Glomerular visceral epithelial cell (primary cell): ENCODE data around the gene PNPLA2.

Experiments
- DNase-seq: peaks from one replicate; pipeline ENCODE4 v3.0.0-alpha.2; 2016; ENCODE audit errors: extremely low spot score

Gene PNPLA2

DNA sequence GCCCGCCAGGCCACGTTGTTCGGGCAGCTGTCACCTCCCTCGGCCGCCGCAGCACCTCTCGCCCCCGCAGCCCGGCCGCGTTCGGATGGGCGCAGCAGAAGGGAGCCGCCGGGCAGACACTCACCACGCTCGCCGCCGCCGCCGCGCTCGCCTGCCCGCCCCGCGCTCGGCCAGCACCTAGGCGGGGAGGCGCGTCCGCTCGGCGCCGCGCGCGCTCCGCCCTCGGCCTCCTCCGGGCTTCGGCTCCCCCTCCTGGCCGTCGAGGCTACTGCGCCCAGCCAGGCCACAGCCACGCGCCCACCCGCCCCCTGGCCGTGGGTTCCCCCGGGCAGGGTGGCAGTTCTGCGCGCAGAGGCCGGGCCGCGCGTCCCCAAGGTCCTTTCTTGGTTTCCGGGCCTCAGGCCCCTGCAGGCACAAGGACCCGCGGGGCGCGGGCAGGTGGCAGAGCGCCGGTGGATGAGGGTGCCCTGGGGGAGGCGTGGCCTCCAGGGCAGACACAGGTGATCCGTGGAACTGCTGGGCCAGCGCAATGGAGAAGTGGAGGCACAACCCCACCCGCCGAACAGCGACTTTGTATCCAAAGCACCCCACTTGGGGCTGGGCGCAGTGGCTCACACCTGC, 20.5 kb upstream of the PNPLA2 start, which contains the start of gene SLC25A22:
Gene SLC25A22, minus strand, starts transcription at position 189 of the 621 bp plus-strand sequence. CDS start 3,275 bp downstream, outside the sequence.
- peak; percentile 81 for DNase-seq

DNA sequence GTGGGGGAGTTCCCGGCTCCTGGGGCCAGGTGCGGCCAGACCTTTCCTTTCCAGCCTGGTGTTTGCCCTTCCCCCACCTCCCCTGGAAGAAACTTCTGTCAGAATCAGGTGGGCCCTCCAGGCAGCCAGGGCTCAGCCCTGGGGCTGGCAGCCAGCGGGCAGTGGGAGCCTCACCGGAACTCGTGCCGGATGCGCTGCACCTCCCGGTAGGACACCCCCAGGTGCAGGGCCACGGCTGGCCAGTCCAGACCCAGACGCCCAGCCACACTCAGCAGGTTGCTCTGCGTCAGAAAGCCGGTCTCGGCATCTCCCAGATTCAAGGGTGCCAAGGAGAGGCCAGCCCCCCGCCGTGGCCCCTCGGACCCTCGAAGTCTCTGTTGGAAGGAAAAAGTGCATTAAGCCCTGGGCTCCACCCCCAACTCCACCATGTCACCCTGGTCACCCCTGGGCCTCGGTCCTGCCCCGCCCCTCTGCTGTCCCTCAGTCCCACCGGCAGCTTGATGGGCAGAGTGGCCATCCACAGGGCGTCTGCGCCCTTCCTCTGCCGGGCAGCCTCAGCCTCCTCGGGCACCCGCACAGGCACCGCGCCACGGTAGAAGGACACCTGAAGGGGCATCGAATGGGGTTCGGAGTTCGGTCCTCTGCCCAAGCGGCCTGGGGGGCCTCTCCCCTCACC, 18.9 kb upstream of the PNPLA2 start:
- DNase-seq = no peak

DNA sequence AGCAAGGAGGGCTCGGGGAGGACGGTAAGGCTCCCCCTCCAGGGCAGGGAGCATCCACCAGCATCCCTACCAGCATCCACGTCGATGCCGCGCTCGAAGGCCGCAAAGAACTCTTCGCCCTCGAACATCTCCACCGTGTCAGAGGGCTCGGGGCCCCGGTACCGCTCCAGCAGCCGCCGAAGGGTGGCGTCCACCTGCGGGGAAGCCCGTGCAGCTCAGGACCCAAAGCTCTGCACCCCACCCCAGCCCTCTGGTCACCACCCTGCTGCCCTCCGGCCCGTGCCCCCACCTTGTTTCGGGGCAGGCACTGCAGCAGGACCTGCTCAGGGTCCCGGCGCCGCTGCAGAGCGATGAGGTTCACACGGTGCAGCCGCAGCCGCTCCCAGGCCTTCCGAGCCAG, 18.2 kb upstream of the PNPLA2 start:
- DNase-seq = no peak

DNA sequence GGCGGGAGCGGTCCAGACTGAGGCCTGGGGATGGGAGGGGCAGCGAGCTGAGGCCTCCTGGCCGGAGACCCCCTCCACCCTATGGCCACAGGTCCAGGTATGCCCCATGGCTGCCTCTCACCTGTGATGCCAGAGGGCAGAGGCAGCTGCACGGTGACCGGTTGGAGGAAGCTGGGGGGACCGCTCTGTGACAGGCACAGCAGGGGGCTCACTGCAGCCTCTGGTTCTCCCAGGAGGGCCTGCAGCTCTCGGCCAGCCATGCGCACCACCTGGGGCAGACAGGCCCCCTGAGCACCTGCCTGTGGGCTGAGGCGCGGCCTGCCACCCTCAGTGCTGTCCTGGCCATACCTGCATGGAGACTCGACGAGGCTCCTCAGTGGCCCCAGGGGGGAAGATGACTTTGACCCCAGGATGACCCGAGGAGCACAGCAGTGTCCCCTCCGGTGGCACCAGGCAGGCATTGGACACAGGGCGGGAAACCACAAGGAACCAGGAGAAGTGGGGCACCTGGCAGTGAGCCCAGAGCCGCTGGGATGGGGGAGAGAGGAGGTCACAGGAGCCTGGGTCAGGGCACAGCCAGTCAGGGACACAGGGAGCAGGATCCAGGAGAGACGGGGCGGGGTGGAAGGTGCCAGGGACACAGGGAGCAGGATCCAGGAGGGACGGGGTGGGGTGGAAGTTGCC, 17.5 kb upstream of the PNPLA2 start:
- DNase-seq = no peak

DNA sequence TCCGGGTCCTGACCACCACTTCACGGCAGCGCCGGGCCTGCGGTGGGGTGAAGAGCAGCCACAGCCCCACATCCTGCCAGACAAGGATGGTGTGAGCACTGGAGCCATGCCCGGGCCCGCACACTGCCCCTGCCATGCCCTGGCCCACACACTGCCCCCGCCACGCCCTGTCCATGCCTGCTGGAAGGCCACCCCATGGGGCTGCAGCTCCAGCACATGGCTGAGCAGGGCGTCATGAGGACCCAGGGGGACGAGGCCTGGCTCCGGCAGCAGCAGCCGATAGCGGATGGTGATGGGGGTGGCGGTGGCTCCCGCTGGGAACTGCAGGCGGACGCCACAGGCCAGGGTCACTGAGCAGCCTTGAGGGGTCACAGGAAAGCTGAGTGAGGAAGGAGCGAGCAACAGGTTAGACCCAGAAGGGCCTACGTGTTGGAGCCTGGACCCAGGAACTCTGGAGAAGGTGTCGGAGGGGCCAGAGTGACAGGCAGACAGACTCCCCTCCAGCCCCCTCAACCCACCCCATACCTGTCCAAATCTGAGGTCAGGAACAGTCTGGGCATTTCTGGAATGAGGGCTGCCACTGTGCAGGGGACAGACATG, 16.6 kb upstream of the PNPLA2 start:
- no peak for DNase-seq

DNA sequence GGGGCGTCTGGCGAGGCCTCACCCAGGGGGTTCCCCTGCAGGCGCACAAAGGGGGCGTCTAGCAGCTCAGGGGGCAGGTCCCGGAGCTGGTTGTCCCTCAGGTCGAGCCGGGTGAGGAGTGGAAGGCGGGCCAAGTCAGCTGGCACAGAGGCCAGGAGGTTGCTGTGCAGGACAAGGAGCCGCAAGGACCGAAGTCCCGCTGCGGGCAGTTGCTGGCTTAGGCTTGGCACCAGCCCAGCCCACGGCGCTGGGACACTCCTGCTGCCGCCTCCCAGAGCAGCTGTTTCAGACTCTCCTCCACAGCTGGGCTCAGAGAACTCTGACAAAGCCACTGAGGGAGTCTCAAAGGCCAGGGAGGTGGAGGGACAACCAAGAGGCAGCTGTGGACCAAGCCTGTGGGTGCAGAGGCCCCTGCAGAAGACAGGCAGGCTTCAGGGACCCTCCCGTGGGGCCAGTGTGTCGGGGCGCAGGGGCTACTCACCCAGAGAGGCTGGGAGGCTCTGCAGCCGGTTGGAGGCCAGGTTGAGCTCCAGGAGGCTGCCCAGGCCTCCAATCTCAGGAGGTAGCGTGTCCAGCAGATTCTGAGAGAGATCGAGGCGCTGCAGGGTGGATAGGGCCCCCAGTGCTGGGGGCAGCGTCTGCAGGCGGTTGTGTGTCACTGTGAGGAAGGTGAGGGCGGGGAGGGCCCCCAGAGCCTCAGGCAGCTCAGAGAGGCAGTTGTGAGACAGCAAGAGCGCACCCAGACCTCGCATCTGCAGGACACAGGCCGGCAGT, 15.8 kb upstream of the PNPLA2 start:
- no peak for DNase-seq

DNA sequence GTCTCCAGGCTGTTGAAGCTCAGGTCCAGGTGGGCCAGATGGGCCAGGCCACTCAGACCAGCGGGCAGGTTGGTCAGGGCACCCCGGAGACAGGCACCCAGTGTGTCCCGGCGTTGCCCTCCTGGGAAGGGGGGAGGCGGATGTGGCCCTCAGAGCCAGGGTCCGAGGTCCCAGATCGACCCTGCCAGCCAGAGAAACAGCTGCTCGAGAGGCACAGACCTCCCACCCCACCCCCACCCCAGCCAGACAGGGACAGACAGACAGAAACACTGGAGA, 15.3 kb upstream of the PNPLA2 start:
- no peak for DNase-seq

DNA sequence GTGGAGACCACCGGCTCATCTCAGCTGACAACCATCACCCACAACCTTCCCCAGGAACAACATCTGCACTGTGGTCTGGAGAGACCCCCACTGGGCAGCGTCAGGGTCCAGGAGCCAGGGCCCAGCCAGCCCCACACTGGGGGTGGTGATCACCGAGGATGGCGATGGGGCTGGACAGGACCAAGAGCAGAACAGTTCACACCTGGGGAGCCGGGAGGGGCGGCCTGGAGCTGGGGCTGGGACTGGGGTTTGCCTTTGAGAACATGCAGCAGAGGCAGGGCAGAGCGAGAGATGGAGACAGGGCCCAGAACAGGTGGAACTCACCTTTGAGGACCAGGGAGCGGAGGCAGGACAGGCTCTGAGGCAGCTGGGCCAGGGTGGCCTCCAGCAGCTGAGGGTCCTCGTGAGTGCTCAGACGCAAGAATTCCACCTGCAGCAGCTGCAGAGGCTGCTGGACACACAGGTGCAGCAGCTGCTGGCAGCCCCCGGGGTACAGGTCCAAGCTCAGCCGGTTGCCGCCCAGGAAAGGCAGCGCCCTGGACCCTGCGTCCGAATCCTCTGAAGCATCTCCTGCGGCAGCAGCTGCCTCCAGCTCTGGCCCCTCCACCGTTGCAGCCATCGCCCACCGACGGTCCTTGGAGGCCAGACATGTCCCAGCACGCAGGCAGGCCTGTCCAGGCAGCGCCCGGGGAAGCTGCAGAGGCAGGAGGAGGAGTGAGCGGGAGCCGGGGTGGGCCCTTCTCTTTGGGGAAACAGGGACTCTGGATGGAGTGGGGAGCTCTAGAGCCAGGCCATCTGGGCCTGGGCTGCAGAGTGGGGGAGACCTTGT, 14.7 kb upstream of the PNPLA2 start:
- no peak for DNase-seq

DNA sequence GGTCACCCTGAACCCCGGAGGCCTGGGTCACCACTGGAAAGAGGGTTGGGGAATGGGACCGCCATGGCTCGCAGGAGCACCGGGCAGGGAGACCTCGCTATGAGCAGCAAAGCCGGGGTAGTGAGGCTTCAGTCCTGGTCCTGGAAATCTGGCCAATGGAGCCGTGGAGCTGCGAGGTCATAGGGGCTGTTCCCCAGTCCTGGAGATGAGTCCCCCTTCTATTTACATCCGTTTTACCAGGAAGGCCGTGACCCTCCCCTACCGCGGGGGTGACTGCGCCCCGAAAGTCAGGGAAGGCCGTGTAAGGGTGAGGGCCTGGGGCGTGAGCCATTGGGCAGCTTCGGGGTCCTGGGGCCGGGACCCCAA, 14.1 kb upstream of the PNPLA2 start:
- no peak for DNase-seq

DNA sequence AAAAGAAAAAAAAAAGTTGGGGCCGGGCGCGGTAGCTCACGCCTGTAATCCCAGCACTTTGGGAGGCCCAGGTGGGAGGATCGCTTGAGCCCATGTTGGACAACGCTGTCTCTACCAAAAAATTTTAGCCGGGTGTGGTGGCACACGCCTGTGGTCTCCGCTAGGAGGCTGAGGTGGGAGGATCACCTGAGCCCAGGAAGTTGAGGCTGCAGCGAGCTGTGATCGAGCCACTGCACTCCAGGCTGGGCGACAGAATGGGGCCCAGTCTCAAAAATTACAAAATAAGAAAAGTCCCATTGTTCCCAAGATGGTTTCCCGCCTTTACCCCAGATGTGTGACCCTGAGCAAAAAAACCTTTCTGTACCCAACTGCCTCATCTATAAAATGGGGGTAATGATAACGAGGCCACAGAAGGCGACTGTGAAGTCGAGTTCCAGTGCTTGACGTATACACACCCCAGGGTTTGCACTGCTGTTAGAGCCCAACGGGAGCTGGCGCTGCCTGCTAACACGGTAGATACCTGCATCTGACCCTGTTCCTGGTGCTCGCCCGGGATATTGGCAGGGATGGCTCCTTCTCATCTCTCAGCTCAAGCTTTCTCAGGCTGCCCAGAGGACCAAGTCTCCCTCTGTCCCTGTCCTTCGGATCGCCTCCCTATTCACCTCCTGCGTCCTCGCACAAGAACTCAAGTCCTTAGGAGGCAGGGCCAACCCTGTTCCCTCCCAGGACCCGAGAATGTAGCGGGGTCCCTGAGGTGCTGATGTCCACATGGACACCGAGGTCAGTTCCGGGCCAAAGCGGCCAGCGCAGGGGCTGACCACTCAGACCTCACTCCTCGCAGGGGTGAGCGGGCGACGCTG, 10.1 kb upstream of the PNPLA2 start:
- DNase-seq = peak; percentile 70

DNA sequence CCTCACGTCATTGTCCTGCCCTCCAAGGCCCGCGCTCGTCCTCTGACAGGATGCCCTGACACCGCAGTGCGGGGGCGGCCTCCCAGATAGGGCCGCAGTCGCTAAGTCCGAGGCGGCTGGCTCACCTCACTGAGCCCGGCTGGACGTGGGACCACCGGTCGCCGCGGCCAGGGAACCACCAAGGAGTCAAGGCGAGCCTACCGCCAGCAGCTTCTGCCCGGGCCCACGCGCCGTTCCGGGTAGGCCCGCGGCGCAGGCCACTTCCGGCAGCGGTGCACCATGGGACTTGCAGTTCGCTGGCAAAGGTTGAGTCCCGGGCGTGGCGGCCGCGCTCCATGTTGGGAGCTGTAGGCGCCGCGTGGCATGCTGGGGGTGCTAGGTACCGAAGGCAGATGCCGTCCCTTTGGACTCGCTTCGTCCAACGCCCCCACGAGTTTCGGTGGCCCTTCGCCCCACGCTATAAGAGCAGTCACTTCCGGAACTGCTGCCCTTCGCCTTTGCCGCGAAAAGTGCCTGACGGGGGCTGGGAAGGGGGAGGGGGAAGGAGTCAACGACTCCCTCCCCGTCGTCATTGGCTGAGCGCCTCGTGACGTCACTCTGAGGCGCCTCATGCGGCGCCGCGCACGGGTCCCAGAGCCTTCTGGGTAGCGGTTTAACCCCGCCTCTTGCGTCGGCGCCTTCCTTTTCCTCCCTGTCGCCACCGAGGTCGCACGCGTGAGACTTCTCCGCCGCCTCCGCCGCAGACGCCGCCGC, 9.3 kb upstream of the PNPLA2 start, which contains the start of gene RPLP2:
Gene RPLP2, plus strand, starts transcription at position 681 of the 753 bp plus-strand sequence. CDS start 268 bp downstream, outside the sequence.
- DNase-seq = peak; percentile 95

DNA sequence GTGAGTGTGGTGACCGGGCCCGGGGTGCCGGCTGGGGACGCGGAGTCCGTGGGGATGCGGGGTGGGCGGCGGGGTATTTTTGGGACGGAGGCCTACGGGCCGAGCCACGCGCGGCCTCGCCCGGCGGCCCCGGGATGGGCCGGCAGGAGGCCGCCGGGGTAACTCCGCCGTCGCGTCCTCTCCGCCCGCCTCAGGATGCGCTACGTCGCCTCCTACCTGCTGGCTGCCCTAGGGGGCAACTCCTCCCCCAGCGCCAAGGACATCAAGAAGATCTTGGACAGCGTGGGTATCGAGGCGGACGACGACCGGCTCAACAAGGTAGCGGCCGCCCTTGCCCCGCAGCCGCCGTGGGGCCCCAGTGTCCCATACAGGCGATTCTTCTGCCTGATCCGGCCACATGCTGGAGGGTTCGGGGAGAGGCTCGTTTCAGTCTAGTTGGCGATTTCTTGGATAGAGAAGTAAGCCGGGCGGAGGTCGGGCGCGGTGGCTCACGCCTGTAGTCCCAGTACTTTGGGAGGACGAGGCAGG, 8.6 kb upstream of the PNPLA2 start:
- no peak for DNase-seq

DNA sequence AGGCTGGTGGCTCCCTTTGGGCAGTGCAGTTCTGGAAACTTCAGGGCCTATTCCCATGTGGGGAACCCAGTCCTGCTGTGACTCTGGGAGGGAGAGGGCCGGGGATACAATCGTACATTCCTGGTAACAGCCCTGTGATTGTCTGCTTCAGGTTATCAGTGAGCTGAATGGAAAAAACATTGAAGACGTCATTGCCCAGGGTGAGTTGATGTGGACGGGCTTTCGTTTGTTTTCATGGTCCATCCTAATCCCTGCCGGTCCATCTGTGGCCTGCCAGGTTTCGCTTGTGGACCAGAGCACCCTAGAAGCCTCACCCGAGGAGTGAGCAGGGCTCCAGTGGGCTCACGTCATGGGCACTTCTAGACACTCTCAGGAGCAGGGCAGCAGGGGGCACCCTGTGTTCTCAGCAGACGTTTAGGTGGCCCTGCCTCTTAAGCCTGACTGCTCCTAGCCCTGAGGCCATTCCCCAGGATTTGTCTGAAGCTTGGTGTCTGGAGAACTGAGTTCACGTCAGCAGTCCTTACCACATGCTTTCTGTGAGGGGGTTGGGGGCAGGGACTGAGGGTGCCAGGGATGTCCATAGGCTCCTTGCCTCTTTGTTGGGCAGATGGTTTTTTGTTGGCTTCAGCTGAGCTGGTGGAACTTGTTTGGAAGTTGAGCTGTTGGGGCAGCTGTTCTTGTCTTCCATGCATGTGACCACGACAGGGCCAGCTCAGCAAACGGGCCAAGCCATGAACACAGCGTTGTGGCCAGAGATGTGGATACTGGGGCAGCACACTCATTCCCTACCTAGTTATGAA, 7.1 kb upstream of the PNPLA2 start:
- DNase-seq = no peak

DNA sequence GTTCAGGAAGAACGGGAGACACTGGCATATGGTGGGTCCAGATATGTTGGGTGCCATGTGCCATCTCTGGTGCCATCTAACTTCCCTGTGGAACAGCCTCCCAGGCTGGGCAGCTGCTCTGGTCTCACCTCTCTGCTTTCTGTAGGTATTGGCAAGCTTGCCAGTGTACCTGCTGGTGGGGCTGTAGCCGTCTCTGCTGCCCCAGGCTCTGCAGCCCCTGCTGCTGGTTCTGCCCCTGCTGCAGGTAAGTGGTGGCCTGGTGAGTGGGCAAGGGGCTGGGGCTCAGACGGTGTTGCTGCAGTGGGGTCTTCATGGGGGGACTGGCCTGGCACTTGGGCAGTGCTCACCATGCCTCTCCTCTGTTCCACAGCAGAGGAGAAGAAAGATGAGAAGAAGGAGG, 6.3 kb upstream of the PNPLA2 start:
- no peak for DNase-seq

DNA sequence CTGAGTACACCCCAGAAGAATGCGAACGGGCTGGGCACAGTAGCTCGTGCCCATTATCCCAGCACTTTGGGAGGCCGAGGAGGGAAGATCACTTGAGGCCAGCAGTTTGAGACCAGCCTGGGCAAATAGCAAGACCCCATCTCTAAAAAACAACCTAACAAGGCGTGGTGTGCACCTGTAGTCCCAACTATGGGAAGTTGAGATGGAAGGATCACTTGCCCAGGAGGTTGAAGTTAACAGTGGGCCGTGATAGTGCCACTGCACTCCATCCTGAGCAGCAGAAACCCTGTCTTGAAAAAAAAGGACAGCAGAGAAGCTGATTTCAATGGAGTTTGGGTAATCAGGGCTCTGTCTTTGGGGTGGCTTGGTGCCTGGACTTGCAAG, 5.7 kb upstream of the PNPLA2 start:
- DNase-seq = no peak

DNA sequence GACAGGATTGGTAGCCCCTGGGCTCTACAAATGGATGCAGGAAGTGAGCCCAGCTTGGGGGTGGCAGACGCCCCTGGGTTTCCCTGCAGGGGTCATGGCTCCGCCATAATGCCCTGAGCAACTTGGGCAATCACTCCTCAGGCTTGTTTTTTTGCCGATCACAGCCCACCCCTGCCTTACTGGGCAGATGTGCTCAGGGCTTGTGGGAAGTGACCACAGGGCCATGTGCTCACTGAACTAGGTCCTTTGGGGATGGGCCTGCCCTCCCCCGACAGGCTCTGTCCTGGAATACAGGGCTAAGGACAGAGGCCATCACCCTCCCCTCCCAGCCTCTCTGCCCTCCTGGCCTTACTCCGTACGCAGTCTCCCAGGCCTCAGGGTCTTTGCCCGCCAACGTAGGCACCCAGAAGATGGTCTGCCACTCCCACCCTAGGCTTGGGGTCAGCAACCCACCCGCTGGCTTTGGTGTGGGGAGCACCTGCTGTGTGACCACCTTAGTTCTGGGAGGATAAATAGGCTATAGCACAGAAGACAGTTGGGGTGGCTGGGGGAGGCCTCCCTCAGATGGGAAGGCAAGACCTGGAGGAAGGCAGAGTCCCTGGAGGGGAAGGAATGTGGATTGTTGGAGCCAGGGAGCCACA, 5.1 kb upstream of the PNPLA2 start:
- DNase-seq = no peak

DNA sequence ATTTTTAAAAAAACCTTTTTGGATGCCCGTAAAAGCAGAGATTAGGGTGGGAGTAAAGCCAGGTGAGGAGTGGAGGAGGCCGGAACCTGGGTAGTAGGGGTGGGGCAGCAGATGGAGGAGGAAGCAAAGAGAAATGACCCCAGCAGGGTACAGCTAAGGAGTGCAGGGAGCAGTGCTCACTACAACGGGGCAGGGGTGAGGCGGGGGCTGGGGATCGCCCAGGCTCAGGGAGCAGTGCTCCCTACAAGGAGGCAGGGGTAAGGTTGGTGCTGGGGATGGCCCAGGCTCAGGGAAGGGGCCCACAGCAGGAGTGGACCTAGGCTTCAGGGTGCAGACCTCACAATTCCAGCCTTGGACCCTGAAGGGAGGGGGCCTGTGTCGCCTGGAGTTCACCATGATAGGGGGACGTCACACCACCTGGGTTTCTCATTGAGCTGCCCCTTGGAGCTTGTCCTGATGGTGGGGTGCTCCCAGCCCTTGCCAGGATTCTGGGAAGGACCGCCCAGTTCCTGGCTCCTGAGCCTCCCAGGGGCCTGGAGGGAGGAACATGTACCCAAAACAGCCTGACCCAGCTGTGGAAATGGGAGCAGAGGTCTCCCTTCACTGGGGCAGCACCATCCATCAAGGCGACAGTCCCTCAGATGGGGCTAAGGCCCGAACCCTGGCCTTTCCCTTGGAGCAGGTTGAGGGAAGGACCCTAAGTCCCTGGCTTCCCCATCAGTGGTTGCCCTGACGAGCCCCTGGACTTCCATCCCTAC, 2.9 kb upstream of the PNPLA2 start:
- DNase-seq = no peak
